Peyer's patch (tissue), 4 donors: ENCODE results near the gene CITED4. TPM values are rescaled to one million over a fixed set of nuclear protein-coding genes. Genes with fewer than 3 reads are reported as not detected.

Experiments
- DNase-seq, 3 donors: peaks; one replicate each; pipeline ENCODE4 v3.0.0-alpha.2; 2017 to 2019
- H3K27ac ChIP-seq, 4 donors: fragments of 200-600 bp; sonication (generic); one replicate each; pipeline ENCODE4 v1.5.1; 2016 to 2019
- H3K27me3 ChIP-seq, 2 donors: fragments of 200-600 bp; sonication (generic); one replicate each; pipeline ENCODE4 v1.5.1; 2019
- H3K36me3 ChIP-seq, 3 donors: fragments of 200-600 bp; sonication (generic); one replicate each; pipeline ENCODE4 v1.5.1; 2016 to 2019
- H3K4me1 ChIP-seq, 4 donors: fragments of 200-600 bp; sonication (generic); one replicate each; pipeline ENCODE4 v1.5.1; 2016 to 2019
- H3K4me3 ChIP-seq, 4 donors: fragments of 200-600 bp; sonication (generic); 1 replicate in 3 of 4; 2 replicates in 1 of 4; pipeline ENCODE4 v1.5.1; 2016 to 2019; ENCODE audit warnings: mild to moderate bottlenecking in 1 of 4
- H3K9me3 ChIP-seq, 4 donors: fragments of 200-600 bp; sonication (generic); one replicate each; pipeline ENCODE4 v1.5.1; 2016 to 2019; ENCODE audit warnings: mild to moderate bottlenecking in 1 of 4
- CTCF ChIP-seq, 6 experiments: fragments of 450-650 bp in 4 of 6; fragments of 200-600 bp in 2 of 6; sonication (generic) in 1 of 6; IDR thresholded peaks; one replicate each; pipeline ENCODE4 v1.5.1; 2017 to 2019; ENCODE audit warnings: antibody characterized with exemption in 6 of 6, mild to moderate bottlenecking in 3 of 6, moderate library complexity in 1 of 6
- POLR2A ChIP-seq, 2 donors: fragments of 450-650 bp; IDR thresholded peaks; one replicate each; pipeline ENCODE4 v1.5.1; 2017; ENCODE audit warnings: antibody characterized with exemption in 2 of 2, mild to moderate bottlenecking in 2 of 2, moderate library complexity in 2 of 2
- total RNA-seq, 4 donors: library from RNA; depleted of rRNA; stranded (reverse); fragments of >200 nt; gene quantifications; one replicate each; pipeline ENCODE4 v1.1.0, GENCODE V29; 2016

CITED4 gene
- total RNA-seq, 4 donors from 2014 or later = 2.0 to 19.0 (median 2.3) TPM

- no peak for DNase-seq
- H3K4me3 ChIP-seq = no peak overlapping the region
- no peaks in the 10 kb centered on the region for H3K27me3 ChIP-seq
- TF ChIP-seq CTCF (IDR thresholded peaks at IDR 0.05) (no peak), POLR2A (IDR thresholded peaks at IDR 0.05) (no peak)
- no peaks in the 10 kb centered on the region for H3K9me3 ChIP-seq
- no peaks in the 10 kb centered on the region for H3K36me3 ChIP-seq
- H3K27ac ChIP-seq = no peak overlapping the region
- H3K4me1 ChIP-seq = no peaks in the 10 kb centered on the region
These were observed 38.2 kb downstream of the CITED4 start for GRCh38 chr1:40823983-40824382.

DNA sequence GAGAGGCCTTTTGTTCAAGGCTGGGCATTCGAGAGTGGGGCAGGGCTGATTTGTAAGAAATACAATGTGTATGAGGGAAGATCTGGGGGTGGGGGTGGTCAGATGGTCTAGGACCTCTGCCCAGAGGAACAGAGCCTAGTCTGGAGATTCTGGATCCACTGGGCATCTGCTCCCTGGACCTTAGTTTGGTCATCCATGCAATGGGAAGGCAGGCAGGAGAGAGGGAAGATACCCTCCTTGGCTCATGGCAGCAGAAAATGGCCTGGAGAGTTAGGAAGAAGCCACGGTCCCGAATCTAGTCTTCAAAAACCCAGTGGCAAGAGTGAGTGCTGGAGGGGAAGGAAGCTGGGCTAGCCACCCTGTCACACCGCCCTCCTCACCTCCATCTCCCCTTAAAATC, 38.8 kb downstream of the CITED4 start:
- Histone ChIP-seq H3K4me1 (peaks cover 0 to 5% (median 0%) of the 10 kb centered on the region in 4 donors), H3K36me3 (no peaks in the 10 kb centered on the region), H3K27me3 (no peaks in the 10 kb centered on the region), H3K4me3 (no peak overlapping the region), H3K27ac (no peak overlapping the region), H3K9me3 (no peaks in the 10 kb centered on the region)
- no peak for DNase-seq
- TF ChIP-seq CTCF (IDR thresholded peaks at IDR 0.05) (no peak), POLR2A (IDR thresholded peaks at IDR 0.05) (no peak)

GRCh38 chr1:40822890-40823289, 39.3 kb downstream of the CITED4 start:
- Histone ChIP-seq H3K36me3 (no peaks in the 10 kb centered on the region), H3K27me3 (no peaks in the 10 kb centered on the region), H3K27ac (no peak overlapping the region), H3K4me1 (peaks cover 0 to 9% (median under 1%) of the 10 kb centered on the region in 4 donors), H3K9me3 (no peaks in the 10 kb centered on the region), H3K4me3 (no peak overlapping the region)
- TF ChIP-seq CTCF (IDR thresholded peaks at IDR 0.05) (no peak), POLR2A (IDR thresholded peaks at IDR 0.05) (no peak)
- no peak for DNase-seq

DNA sequence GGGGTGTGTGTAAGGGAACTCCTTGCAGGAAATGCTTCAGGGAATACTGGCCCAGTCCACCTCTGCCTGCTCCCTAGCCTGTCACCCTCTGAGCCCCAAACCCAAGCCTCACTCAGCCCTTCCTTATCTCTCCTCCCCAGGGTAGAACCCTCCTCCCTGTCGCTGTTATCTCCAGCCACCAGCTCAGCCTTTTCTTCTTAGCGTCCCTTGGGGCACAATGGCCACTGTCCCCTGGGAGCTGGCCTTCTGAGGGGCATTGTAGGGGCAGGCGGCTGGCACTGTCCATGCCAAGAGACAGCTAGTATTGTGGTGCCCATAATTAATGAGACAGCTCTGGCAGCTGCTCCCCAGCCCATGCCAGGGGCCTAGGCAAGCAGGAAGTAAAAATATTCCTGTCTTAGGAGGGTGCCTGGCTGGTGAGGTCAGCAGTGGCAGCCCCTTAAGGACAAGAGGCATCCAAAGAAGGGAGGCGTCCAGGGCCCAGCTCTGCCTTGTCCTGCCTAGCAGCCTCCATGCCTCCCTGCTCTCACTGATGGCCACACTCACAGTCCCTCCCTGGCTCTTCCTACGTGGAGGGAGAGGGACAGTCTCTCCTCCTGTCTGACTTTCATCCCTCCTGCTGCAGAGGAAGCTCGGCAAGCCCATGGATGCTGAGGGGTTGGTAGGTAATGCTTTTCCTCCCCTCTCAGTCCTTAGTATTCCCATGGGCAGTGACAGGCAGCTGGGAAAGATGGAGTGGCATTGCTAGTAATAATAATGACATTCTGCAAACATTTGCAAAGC, 41.1 kb downstream of the CITED4 start:
- DNase-seq = no peak
- Histone ChIP-seq H3K27ac (no peak overlapping the region), H3K27me3 (no peaks in the 10 kb centered on the region), H3K36me3 (no peaks in the 10 kb centered on the region), H3K4me3 (no peak overlapping the region), H3K9me3 (no peaks in the 10 kb centered on the region), H3K4me1 (peaks cover 0 to 9% (median 2%) of the 10 kb centered on the region in 4 donors)
- TF ChIP-seq POLR2A (IDR thresholded peaks at IDR 0.05) (no peak), CTCF (IDR thresholded peaks at IDR 0.05) (no peak)

- Histone ChIP-seq H3K9me3 (no peaks in the 10 kb centered on the region), H3K27me3 (no peaks in the 10 kb centered on the region), H3K4me1 (peaks cover 0 to 9% (median 2%) of the 10 kb centered on the region in 4 donors), H3K27ac (no peak overlapping the region), H3K36me3 (no peaks in the 10 kb centered on the region), H3K4me3 (no peak overlapping the region)
- DNase-seq = no peak
- no peak for TF ChIP-seq CTCF (IDR thresholded peaks at IDR 0.05)
These were observed 41.8 kb downstream of the CITED4 start for GRCh38 chr1:40820251-40820797.
